ENCODE measurements around the gene MAN1A2.
A peak's percentile ranks its signal among the peaks of the same experiment; 100 is the strongest.

MAN1A2 gene

GRCh38 chr1:117363571-117364048 is 3.6 kb upstream of the MAN1A2 start:
- peaks cover 23% of the 10 kb centered on the region for H3K4me1 ChIP-seq (ENCODE audit: insufficient read depth, low read length)
- H3K27ac ChIP-seq (ENCODE audit: low read depth, low read length) = no peak overlapping the region
- no peaks in the 10 kb centered on the region for H3K36me3 ChIP-seq (ENCODE audit: insufficient read depth, low read length)
- H3K9ac ChIP-seq (ENCODE audit: low read depth, low read length) = no peak overlapping the region
- H3K27me3 ChIP-seq (ENCODE audit: insufficient read depth, low read length) = peaks cover 21% of the 10 kb centered on the region
- no peak overlapping the region for H3K4me3 ChIP-seq (ENCODE audit: low read length)
- no peaks in the 10 kb centered on the region for H3K9me3 ChIP-seq (ENCODE audit: insufficient read depth, low read depth, low read length)
- WGBS = 77% methylated on average over 6 of the region's 6 CpGs

- Histone ChIP-seq H3K27ac (ENCODE audit: low read depth, low read length) (no peak overlapping the region), H3K27me3 (ENCODE audit: insufficient read depth, low read length) (peaks cover 23% of the 10 kb centered on the region), H3K9ac (ENCODE audit: low read depth, low read length) (no peak overlapping the region), H3K36me3 (ENCODE audit: insufficient read depth, low read length) (no peaks in the 10 kb centered on the region), H3K9me3 (ENCODE audit: insufficient read depth, low read depth, low read length) (no peaks in the 10 kb centered on the region), H3K4me1 (ENCODE audit: insufficient read depth, low read length) (peaks cover 29% of the 10 kb centered on the region), H3K4me3 (ENCODE audit: low read length) (no peak overlapping the region)
- 90% methylated on average over 2 of the region's 4 CpGs for WGBS
Measured at GRCh38 chr1:117364240-117364639, 3.0 kb upstream of the MAN1A2 start.

GRCh38 chr1:117365350-117366176 is 1.7 kb upstream of the MAN1A2 start:
- no peak overlapping the region; the same call in 1 of the 2 replicates for H3K27ac ChIP-seq (ENCODE audit: low read depth, low read length)
- H3K27me3 ChIP-seq (ENCODE audit: insufficient read depth, low read length) = peaks cover 23% of the 10 kb centered on the region
- H3K4me1 ChIP-seq (ENCODE audit: insufficient read depth, low read length) = peaks cover 43% of the 10 kb centered on the region
- WGBS = 70% methylated on average over 8 of the region's 8 CpGs
- peak overlapping the region; percentile 94 for H3K9ac ChIP-seq (ENCODE audit: low read depth, low read length)
- no peaks in the 10 kb centered on the region for H3K9me3 ChIP-seq (ENCODE audit: insufficient read depth, low read depth, low read length)
- H3K36me3 ChIP-seq (ENCODE audit: insufficient read depth, low read length) = no peaks in the 10 kb centered on the region
- peak overlapping the region; percentile 92 for H3K4me3 ChIP-seq (ENCODE audit: low read length)

GRCh38 chr1:117366177-117367045 is 838 bp upstream of the MAN1A2 start:
- Histone ChIP-seq H3K27ac (ENCODE audit: low read depth, low read length) (peak overlapping the region; percentile 76), H3K27me3 (ENCODE audit: insufficient read depth, low read length) (peaks cover 23% of the 10 kb centered on the region), H3K4me3 (ENCODE audit: low read length) (peak overlapping the region; percentile 92), H3K4me1 (ENCODE audit: insufficient read depth, low read length) (peaks cover 50% of the 10 kb centered on the region), H3K9ac (ENCODE audit: low read depth, low read length) (peak overlapping the region; percentile 94), H3K36me3 (ENCODE audit: insufficient read depth, low read length) (no peaks in the 10 kb centered on the region), H3K9me3 (ENCODE audit: insufficient read depth, low read depth, low read length) (no peaks in the 10 kb centered on the region)
- 1% methylated on average over 75 of the region's 75 CpGs for WGBS

- no peaks in the 10 kb centered on the region for H3K36me3 ChIP-seq (ENCODE audit: insufficient read depth, low read length)
- H3K4me3 ChIP-seq (ENCODE audit: low read length) = peak overlapping the region; percentile 92
- H3K27ac ChIP-seq (ENCODE audit: low read depth, low read length) = no peak overlapping the region
- H3K9ac ChIP-seq (ENCODE audit: low read depth, low read length) = peak overlapping the region; percentile 94
- H3K4me1 ChIP-seq (ENCODE audit: insufficient read depth, low read length) = peaks cover 53% of the 10 kb centered on the region
- H3K27me3 ChIP-seq (ENCODE audit: insufficient read depth, low read length) = peaks cover 23% of the 10 kb centered on the region
- 7% methylated on average over 19 of the region's 19 CpGs for WGBS
- no peaks in the 10 kb centered on the region for H3K9me3 ChIP-seq (ENCODE audit: insufficient read depth, low read depth, low read length)
Measured at GRCh38 chr1:117368116-117369108, 1.2 kb downstream of the MAN1A2 start.

- H3K27ac ChIP-seq (ENCODE audit: low read depth, low read length) = no peak overlapping the region
- WGBS = 91% methylated on average over 2 of the region's 2 CpGs
- no peaks in the 10 kb centered on the region for H3K36me3 ChIP-seq (ENCODE audit: insufficient read depth, low read length)
- peaks cover 44% of the 10 kb centered on the region for H3K4me1 ChIP-seq (ENCODE audit: insufficient read depth, low read length)
- no peaks in the 10 kb centered on the region for H3K9me3 ChIP-seq (ENCODE audit: insufficient read depth, low read depth, low read length)
- peaks cover 23% of the 10 kb centered on the region for H3K27me3 ChIP-seq (ENCODE audit: insufficient read depth, low read length)
- H3K9ac ChIP-seq (ENCODE audit: low read depth, low read length) = no peak overlapping the region
- peak overlapping the region; percentile 92 for H3K4me3 ChIP-seq (ENCODE audit: low read length)
Measured at GRCh38 chr1:117370071-117370470, 2.8 kb downstream of the MAN1A2 start.

- H3K27ac ChIP-seq (ENCODE audit: low read depth, low read length) = no peak overlapping the region
- peaks cover 42% of the 10 kb centered on the region for H3K4me1 ChIP-seq (ENCODE audit: insufficient read depth, low read length)
- peaks cover 19% of the 10 kb centered on the region for H3K27me3 ChIP-seq (ENCODE audit: insufficient read depth, low read length)
- no peak overlapping the region for H3K9ac ChIP-seq (ENCODE audit: low read depth, low read length)
- H3K9me3 ChIP-seq (ENCODE audit: insufficient read depth, low read depth, low read length) = no peaks in the 10 kb centered on the region
- H3K4me3 ChIP-seq (ENCODE audit: low read length) = peak overlapping the region; percentile 92
- H3K36me3 ChIP-seq (ENCODE audit: insufficient read depth, low read length) = no peaks in the 10 kb centered on the region
Measured at GRCh38 chr1:117370509-117370908, 3.3 kb downstream of the MAN1A2 start.

GRCh38 chr1:117371441-117372151 is 4.3 kb downstream of the MAN1A2 start:
- Histone ChIP-seq H3K9ac (ENCODE audit: low read depth, low read length) (no peak overlapping the region), H3K27ac (ENCODE audit: low read depth, low read length) (no peak overlapping the region), H3K9me3 (ENCODE audit: insufficient read depth, low read depth, low read length) (no peaks in the 10 kb centered on the region), H3K27me3 (ENCODE audit: insufficient read depth, low read length) (peaks cover 12% of the 10 kb centered on the region), H3K36me3 (ENCODE audit: insufficient read depth, low read length) (no peaks in the 10 kb centered on the region), H3K4me3 (ENCODE audit: low read length) (peak overlapping the region; percentile 5; the same call in 1 of the 2 replicates), H3K4me1 (ENCODE audit: insufficient read depth, low read length) (peaks cover 36% of the 10 kb centered on the region)
- WGBS = 77% methylated on average over 3 of the region's 4 CpGs

- Histone ChIP-seq H3K9me3 (ENCODE audit: insufficient read depth, low read depth, low read length) (no peaks in the 10 kb centered on the region), H3K27me3 (ENCODE audit: insufficient read depth, low read length) (peaks cover 9% of the 10 kb centered on the region), H3K9ac (ENCODE audit: low read depth, low read length) (no peak overlapping the region), H3K27ac (ENCODE audit: low read depth, low read length) (no peak overlapping the region), H3K36me3 (ENCODE audit: insufficient read depth, low read length) (no peaks in the 10 kb centered on the region), H3K4me1 (ENCODE audit: insufficient read depth, low read length) (peaks cover 36% of the 10 kb centered on the region), H3K4me3 (ENCODE audit: low read length) (no peak overlapping the region)
- WGBS = 100% methylated on average over 3 of the region's 5 CpGs
Measured at GRCh38 chr1:117372863-117373412, 5.7 kb downstream of the MAN1A2 start.

GRCh38 chr1:117373932-117374331 is 6.7 kb downstream of the MAN1A2 start:
- H3K4me1 ChIP-seq (ENCODE audit: insufficient read depth, low read length) = peaks cover 30% of the 10 kb centered on the region
- H3K27ac ChIP-seq (ENCODE audit: low read depth, low read length) = no peak overlapping the region
- no peak overlapping the region for H3K9ac ChIP-seq (ENCODE audit: low read depth, low read length)
- no peaks in the 10 kb centered on the region for H3K36me3 ChIP-seq (ENCODE audit: insufficient read depth, low read length)
- H3K9me3 ChIP-seq (ENCODE audit: insufficient read depth, low read depth, low read length) = no peaks in the 10 kb centered on the region
- 97% methylated on average over 4 of the region's 4 CpGs for WGBS
- no peaks in the 10 kb centered on the region; the same call in 1 of the 2 replicates for H3K27me3 ChIP-seq (ENCODE audit: insufficient read depth, low read length)
- H3K4me3 ChIP-seq (ENCODE audit: low read length) = no peak overlapping the region
